CD4-positive, alpha-beta T cell treated with Interferon gamma for 1 hour (primary cell): Measurements from ENCODE around the gene FAM241A.

Experiments used
- DNase-seq: peaks from one replicate; pipeline ENCODE4 v3.0.0-alpha.2; 2020

Gene FAM241A

DNA sequence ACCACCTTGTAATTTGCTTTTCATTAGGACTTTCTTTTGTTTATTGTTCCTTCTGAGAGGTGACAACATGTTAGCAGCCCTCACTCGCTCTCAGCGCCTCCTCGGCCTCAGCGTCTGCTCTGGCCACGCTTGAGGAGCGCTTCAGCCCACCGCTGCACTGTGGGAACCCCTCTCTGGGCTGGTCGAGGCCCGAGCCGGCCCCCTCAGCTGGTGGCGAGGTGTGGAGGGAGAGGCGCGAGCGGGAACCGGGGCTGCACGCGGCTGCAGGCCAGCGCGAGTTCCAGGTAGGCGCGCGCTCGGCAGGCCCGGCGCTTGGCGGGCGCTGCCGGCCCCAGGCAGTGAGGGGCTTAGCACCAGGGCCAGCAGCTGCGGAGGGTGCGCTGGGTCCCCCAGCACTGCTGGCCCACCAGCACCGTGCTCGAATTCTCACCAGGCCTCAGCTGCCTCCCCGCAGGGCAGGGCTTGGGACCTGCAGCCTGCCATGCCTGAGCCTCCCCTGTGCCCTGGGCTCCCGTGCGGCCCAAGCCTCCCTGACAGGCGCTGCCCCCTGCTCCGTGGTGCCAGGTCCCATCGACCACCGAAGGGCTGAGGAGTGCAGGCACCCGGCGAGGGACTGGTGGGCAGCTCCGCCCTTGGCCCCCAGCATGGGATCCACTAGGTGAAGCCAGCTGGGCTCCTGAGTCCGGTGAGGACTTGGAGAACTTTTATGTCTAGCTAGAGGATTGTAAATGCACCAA lies 77.1 kb downstream of the FAM241A start:
- DNase-seq = no peak

DNA sequence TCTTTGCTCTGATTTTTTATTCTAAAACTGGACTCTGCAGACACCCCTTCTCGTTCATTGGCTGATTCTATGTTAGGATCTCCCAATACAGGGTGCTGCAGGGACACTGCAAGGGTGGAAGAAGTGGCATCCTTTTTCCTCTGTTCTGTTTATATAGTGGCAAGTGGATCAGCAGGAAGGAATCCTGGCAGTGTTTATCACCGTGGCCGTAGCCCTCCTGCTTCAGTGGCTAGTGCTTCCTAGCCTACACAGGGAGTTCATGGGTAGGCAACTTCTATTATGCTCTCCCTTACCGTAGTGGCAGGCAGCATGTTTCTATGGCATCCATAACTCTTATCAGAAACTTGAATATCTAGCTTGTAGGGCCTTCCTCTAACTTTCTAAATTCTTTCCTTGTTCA lies 79.9 kb downstream of the FAM241A start:
- no peak for DNase-seq

DNA sequence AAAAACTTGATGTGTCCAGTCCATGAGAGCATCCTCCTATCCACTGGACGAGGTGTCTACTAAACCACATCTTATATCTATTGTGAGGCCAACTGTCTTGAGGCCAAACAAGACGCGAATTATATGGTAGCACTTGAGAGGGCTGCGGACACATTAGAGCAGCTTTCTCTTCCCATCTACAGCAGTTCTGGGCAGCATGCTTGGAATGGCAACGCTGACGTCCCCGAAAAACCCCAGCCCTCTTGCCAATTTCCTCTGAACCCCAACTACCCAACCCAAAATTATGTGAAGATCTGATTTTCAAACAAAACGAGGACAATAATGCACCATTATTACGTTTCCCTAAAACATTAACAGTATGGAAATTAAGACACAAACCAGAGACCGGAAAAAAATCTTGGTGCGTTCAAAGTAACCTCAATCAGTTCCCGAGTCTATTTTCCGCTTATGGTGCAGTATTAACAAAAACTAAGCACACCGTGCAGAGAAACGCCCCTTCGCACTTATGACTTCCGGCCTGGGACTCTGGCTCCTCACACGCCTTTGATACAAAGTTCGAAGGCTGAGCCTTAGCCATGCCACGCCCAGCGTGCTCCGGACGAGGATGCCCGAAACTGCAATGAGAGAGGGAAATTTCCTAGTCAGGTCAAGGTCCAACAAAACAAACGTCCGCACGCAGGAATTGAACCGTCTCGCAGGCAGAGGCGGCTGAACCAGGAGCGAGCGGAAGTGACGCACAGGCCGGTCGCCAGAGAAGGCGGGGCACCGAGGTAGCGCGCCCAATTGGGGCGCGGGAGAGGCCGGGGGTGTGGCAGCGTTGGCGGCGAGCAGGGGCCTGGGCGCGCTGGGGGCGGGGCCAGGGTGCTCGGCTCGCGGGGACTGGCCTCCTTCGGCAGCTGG lies 85.9 kb downstream of the FAM241A start:
- DNase-seq = peak; percentile 94

- DNase-seq = peak; percentile 84
Observed at GRCh38 chr4:112231779-112232713, 86.8 kb downstream of the FAM241A start, which contains the start of gene AP1AR. Gene AP1AR, plus strand, starts transcription at chr4:112231787. Its CDS starts 305 bp downstream, at chr4:112232092.

- DNase-seq = peak; percentile 38
Observed at GRCh38 chr4:112234952-112235609, 89.8 kb downstream of the FAM241A start.

- DNase-seq = no peak
Observed at GRCh38 chr4:112236040-112236439, 90.8 kb downstream of the FAM241A start.

- DNase-seq = no peak
Observed at GRCh38 chr4:112238833-112239232, 93.6 kb downstream of the FAM241A start.
